GM19043 (cell line): ENCODE measurements around the gene HIF3A.

Experiments
- ATAC-seq: cut with Tn5 transposase; IDR thresholded peaks from one replicate; pipeline ENCODE4 v1.9.1; 2021; ENCODE audit warnings: low read depth; ENCODE audit not compliant: unreplicated experiment

HIF3A gene

GRCh38 chr19:46378268-46378667 lies 81.4 kb downstream of the HIF3A start:
- ATAC-seq: no peak

GRCh38 chr19:46380690-46381089 lies 83.8 kb downstream of the HIF3A start:
- no peak for ATAC-seq

- no peak for ATAC-seq
Measured at GRCh38 chr19:46381346-46381745, 84.5 kb downstream of the HIF3A start.

GRCh38 chr19:46381756-46382345 lies 85.0 kb downstream of the HIF3A start:
- ATAC-seq: no peak

GRCh38 chr19:46383171-46383815 lies 86.5 kb downstream of the HIF3A start:
- no peak for ATAC-seq

GRCh38 chr19:46383846-46384245 lies 87.0 kb downstream of the HIF3A start:
- ATAC-seq: no peak

- no peak for ATAC-seq
Measured at GRCh38 chr19:46384396-46384795, 87.6 kb downstream of the HIF3A start.

- no peak for ATAC-seq
Measured at GRCh38 chr19:46385636-46386035, 88.8 kb downstream of the HIF3A start.

- no peak for ATAC-seq
Measured at GRCh38 chr19:46386151-46386550, 89.3 kb downstream of the HIF3A start.

GRCh38 chr19:46386996-46387712 lies 90.3 kb downstream of the HIF3A start:
- no peak for ATAC-seq

GRCh38 chr19:46387713-46388130 lies 90.9 kb downstream of the HIF3A start:
- ATAC-seq: no peak

GRCh38 chr19:46388311-46389095 lies 91.7 kb downstream of the HIF3A start:
- ATAC-seq: no peak

- no peak for ATAC-seq
Measured at GRCh38 chr19:46390121-46390858, 93.4 kb downstream of the HIF3A start.

GRCh38 chr19:46390866-46391265 lies 94.0 kb downstream of the HIF3A start:
- no peak for ATAC-seq

- ATAC-seq: no peak
Measured at GRCh38 chr19:46391296-46392251, 94.7 kb downstream of the HIF3A start.

GRCh38 chr19:46392252-46392801 lies 95.5 kb downstream of the HIF3A start:
- no peak for ATAC-seq

GRCh38 chr19:46392837-46393236 lies 96.0 kb downstream of the HIF3A start:
- no peak for ATAC-seq
